Measurements from ENCODE around the gene DDX60.
"Not testable (repeated sequence)": the region's sequence is repeated elsewhere in the genome, so short reads cannot be mapped to it uniquely, and the experiment has no call there.

DNA sequence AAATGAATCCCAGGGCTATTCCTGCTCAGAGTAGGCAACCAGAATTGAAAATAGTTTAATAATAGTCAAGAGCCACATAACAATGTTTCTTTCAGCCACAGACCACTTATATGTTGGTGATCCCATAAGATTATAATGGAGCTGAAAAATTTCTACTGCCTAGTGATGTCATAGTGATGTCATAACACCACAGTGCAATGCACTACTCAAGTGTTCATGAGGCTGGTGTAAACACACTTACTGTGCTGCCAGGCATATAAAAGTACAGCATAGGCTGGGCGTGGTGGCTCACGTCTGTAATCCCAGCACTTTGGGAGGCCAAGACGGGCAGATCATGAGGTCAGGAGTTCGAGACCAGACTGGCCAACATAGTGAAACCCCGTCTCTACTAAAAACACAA is 15.1 kb downstream of the DDX60 start:
- TF ChIP-seq HDGF (IDR thresholded peaks at IDR 0.05; ENCODE audit: borderline replicate concordance); SUZ12 (IDR thresholded peaks at IDR 0.05); ELF4 (IDR thresholded peaks at IDR 0.05); BHLHE40 (IDR thresholded peaks at IDR 0.05; ENCODE audit: borderline replicate concordance); FOXM1 (IDR thresholded peaks at IDR 0.05; ENCODE audit: borderline replicate concordance): not testable (repeated sequence)
